Body of pancreas (tissue), 4 donors: ENCODE results near the gene SPOCK1.

Source experiments
- POLR2A ChIP-seq, 3 donors: fragments of 450-650 bp; IDR thresholded peaks; one replicate each; pipeline ENCODE4 v1.6.1; 2016; ENCODE audit warnings: antibody characterized with exemption in 3 of 3, mild to moderate bottlenecking in 2 of 3
- TF ChIP-seq, protein P1 (sequence below), 7 experiments: fragments of 450-650 bp in 4 of 7; fragments of 200-600 bp in 3 of 7; sonication (generic) in 3 of 7; IDR thresholded peaks; one replicate each; pipeline ENCODE4 v1.5.1; 2016 to 2019; ENCODE audit warnings: antibody characterized with exemption in 7 of 7

DNA sequence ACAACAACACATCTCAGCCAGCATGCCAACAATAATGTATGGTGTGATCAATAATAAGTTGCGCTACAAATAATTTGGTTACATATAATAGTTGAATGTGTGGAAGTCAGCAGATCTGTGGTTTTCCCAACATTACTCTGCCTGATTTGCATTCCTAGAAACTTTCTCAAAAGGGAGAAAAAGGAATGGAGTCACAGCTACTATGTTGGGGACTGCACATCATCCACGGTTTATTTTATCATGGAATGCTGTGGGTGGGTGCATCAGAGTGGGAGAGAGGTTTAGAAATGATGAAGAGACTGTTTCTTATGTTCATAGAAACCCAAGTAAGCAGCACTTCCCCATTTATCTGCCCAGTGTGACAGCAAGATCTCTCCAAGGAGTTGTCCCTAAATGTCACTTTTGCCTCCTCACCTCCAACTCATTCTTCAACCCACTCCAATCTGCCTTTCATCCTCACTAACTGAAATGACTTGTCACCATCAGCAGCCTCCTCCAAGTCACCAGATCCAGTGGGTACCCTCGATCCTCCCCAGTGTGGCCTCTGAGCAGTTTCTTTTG, 2.8 kb upstream of the SPOCK1 start:
- TF ChIP-seq, protein P1, sequence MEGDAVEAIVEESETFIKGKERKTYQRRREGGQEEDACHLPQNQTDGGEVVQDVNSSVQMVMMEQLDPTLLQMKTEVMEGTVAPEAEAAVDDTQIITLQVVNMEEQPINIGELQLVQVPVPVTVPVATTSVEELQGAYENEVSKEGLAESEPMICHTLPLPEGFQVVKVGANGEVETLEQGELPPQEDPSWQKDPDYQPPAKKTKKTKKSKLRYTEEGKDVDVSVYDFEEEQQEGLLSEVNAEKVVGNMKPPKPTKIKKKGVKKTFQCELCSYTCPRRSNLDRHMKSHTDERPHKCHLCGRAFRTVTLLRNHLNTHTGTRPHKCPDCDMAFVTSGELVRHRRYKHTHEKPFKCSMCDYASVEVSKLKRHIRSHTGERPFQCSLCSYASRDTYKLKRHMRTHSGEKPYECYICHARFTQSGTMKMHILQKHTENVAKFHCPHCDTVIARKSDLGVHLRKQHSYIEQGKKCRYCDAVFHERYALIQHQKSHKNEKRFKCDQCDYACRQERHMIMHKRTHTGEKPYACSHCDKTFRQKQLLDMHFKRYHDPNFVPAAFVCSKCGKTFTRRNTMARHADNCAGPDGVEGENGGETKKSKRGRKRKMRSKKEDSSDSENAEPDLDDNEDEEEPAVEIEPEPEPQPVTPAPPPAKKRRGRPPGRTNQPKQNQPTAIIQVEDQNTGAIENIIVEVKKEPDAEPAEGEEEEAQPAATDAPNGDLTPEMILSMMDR (IDR thresholded peaks at IDR 0.05): no peak
- no peak for TF ChIP-seq POLR2A (IDR thresholded peaks at IDR 0.05)
